Hematopoietic multipotent progenitor cell treated with erythropoietin and hydrocortisone succinate and interleukin-3 and kit ligand, for 6 days (in vitro differentiated cells): ENCODE measurements around the gene P2RY6.
"Not testable (repeated sequence)": the region's sequence is repeated elsewhere in the genome, so short reads cannot be mapped to it uniquely, and the experiment has no call there.

Experiments
- DNase-seq: peaks from one replicate; pipeline ENCODE4 v3.0.0-alpha.2; 2015

Gene P2RY6, protein sequence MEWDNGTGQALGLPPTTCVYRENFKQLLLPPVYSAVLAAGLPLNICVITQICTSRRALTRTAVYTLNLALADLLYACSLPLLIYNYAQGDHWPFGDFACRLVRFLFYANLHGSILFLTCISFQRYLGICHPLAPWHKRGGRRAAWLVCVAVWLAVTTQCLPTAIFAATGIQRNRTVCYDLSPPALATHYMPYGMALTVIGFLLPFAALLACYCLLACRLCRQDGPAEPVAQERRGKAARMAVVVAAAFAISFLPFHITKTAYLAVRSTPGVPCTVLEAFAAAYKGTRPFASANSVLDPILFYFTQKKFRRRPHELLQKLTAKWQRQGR

DNA sequence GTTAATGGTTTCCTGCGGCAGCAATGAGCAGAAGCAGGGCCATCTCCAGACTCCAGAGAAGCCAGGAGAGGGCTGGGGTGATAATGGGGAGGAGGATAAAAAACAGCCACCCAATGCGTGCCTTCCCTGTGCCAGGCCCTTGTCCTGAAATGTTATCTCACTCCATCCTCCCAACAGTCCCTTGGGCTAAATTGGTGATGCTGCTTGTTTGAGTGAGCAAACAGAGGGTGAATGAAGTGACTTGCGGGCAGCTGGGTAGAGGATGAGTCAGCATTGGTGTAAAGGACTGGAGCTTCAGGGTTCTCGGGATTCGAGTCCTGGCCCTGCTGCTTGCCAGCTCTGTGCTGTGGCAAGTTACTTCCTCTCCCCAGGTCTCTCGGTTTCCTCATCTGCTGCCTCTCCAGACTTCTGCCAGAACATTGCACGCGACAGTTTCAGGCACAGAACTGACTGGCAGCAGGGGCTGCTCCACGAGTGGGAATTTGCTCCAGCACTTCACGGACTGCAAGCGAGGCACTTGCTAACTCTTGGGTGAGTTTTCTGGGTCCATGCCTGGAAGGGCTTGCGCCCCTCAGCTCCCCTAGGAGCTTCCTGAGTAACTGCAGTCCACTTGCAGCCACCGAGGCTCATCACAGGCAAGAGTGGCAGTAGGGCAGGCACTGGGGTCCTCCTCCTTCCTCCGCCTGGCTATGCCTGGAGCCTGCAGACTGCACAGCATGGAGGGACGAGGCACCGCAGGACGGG is at the start of gene P2RY6:
Gene P2RY6, plus strand, starts transcription at position 403 of the 744 bp plus-strand sequence. CDS start 24,181 bp downstream, outside the sequence.
- DNase-seq, result peak; percentile 47

DNA sequence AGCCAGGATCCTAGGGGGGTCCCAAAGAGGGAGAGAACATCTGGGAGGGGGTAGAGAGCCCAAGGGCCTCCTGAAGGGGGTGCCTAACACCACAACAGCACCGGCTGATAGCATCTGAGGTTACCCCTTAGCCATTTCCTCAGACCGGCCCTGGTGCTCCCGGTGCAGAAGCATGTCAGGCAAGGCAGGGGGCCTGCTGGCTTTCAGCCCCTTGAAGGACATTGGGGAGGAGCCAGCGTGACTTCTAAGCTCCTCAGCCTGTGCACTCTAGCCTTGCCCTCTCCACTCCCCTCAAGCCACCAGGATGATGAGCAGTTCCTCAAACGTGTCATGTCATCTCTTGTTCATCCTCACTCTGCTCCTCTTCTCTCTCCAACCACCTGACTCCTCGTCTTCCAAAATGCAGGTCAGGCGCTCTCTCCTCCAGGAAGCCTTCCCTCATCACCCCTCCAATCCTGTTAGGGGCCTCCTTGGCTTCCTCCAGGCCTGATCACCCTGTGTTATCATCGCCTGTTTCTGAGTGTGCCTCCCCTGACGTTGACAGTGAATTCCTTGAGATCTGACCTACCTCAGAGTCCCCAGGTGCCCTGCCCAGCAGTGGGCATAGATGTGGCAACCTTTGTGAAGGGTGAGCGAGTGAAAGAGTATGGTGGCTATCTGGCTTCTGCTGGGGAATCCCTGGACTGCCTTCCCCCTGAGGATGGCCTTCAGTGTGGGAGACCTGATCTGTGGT is 48.0 kb upstream of the P2RY6 start:
- peak; percentile 41 for DNase-seq

DNA sequence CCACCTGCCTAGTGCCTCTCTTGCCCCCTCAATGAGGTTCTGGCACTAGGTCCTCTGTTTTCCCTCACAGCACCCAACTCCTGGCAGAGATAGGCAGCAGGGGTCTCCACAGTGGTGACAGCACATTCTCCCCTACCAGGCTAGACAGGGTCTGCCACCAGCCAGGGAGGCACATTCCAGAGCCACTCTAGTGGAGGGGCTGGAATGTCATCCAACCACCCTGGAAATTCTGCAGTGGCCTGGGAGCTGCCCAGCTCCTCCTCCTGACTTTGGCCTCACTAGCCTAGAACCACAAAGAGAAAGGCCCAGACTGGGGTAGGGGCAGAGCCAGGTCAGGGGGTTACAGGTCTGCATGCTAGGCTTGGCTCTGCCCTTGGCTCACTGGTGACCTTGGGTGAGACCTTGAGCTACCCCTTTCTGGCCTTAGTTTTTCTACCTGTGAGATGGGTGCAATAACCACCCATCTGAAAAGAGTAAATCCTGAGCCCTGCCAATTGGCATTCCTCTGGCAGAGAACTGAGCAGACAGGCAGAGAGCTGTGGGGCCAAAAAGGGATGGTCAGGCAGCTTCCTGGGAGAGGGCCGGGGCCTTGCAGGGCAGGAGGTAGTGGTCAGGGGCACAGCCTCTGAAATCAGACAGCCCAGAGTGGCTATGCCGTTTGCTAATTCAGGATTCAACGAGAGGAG is 47.0 kb upstream of the P2RY6 start:
- no peak for DNase-seq

DNA sequence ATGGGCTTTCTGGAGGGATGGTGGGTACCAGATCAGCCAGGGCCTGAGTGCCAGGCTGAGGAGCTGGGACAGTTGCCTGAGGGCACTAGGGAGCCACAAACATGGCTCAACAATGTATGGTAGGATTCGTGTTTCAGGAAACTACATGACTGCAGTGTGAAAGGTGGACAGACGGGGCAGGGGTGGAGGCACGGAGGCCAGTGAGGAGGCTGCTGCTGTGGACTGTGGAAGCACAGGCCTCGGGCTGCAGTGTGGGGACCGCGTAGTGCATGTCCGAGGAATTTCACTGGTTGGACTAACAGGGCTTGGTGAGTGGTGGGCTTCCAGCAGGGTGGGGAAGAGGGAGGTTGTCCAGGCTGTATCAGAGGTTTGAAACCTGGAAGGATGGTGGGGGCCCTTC is 46.3 kb upstream of the P2RY6 start:
- no peak for DNase-seq

DNA sequence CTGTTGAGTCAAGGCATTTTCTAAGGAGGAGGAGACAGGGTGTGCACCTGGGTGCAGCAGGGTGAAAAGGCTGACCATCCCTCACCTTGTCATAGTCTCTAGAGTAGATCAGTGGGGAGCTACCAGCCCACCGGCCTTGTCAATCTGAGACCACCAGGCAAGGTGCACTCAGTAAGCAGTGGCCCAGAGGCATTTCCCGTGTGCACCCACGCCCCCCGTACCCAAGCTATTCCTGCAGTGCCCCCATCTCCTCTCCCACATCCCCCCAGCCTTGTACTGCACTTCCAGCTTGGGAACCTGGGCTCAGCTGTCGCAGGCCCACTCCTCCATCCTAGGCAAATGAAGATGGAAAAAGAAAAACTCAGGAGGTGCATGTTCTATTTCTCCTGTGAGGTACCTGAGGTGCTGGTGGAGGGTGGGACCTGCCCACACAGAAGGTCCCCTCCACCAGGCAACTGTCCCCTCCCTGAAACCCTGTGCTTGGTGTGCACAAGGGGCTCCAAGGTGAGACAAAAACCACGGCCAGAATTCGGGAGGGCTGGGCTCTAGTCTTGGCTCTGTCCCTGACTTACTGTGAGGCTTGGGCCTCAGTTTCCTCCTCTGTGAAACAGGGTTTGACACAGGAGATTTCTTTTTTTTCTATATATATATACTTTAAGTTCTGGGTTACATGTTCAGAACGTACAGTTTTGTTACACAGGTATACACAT is 45.7 kb upstream of the P2RY6 start:
- DNase-seq, result no peak

DNA sequence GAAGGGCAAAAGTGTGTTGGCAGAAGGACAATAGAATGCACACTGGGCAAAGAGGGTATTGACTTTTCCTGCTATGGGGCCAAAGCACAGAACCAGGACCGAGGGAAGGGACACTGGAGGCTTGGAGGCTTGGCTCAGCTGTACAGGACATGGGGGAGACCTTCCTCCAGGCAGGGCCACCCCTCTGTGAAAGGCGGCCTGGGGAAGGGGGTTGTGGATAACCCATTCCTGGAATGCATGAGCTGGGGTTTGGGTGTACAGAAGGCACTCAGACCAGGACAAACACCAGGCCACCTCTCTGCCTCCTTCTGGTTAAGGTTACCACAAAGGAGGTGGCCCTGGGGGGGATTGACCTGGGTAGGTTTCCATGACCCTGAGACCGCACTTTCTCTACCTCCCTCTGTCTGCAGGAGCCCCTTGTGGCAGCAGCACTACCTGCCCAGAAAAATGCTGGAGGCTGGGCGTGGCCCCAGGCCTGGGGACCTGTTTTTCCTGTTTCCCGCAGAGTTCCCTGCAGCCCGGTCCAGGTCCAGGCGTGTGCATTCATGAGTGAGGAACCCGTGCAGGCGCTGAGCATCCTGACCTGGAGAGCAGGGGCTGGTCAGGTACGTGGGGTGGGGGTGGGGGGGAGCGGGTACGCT is 44.4 kb upstream of the P2RY6 start:
- DNase-seq, result no peak

DNA sequence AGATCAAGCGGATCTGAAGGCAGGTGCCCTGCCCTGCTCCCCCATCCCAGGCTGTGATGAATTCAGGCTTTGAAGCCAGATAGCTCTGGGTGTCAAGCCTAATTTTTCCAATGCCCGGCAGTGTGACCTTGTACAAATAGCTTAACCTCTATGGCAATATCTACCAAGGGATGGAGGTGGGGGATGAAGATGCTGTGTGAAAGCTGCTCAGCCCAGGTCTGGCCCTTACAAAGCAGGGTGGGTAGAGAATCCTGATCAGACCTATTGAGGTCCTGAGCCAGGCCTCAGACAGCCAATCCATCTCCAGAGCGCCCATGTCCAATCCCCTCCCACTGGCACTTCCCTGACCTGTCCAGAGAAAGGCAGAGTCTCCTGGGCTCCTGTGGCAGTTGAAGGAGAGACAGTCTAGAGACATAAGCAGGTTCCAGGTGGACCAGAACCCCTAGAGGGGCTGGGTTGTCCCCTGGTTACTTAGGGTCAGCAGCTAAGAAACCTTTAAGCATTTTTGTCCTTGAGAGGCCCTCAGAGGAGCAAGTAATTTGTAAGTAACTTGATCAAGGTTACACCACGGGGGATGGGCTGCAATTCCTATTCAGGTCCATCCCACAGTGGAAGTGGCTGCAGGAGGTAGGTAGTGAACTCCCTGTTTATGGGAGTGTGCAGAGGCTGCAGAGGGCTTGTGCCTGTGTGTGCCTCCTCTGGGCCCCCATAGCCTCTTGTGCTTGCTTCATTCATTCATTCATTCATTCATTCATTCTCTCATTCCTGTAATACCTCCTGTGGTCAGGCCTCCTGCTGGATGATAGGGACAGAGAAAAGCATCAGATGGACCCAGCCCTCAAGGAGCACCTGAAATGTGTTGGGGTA is 43.6 kb upstream of the P2RY6 start:
- no peak for DNase-seq

DNA sequence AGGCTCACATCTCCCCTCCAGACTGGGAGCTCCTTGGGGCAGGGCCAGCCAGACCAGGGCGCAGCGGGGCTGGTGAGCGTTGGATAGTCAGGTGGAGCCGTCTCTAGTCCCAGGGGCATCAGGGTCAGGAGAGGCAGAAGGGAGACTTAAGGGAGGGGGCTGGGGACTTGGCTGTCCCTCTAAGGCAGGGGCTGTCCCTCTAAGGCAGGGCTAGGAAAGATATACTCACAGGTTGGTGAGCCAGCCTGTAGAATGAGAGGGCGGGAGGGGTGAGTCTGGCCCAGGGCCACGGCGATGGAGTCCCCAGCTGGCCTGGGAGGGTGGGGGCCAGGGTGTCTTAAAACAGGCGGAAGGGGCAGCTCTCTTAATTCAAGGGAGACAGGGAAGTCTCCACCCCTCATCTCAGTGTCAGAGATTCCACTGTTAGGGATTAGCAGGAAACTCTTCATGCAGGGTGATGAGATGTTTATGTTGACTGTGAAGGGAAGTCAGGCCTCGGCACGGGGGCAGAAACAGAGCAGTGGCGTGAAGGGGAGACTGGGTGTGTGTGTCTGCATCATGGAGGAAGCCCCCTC is 42.7 kb upstream of the P2RY6 start:
- DNase-seq, result no peak

DNA sequence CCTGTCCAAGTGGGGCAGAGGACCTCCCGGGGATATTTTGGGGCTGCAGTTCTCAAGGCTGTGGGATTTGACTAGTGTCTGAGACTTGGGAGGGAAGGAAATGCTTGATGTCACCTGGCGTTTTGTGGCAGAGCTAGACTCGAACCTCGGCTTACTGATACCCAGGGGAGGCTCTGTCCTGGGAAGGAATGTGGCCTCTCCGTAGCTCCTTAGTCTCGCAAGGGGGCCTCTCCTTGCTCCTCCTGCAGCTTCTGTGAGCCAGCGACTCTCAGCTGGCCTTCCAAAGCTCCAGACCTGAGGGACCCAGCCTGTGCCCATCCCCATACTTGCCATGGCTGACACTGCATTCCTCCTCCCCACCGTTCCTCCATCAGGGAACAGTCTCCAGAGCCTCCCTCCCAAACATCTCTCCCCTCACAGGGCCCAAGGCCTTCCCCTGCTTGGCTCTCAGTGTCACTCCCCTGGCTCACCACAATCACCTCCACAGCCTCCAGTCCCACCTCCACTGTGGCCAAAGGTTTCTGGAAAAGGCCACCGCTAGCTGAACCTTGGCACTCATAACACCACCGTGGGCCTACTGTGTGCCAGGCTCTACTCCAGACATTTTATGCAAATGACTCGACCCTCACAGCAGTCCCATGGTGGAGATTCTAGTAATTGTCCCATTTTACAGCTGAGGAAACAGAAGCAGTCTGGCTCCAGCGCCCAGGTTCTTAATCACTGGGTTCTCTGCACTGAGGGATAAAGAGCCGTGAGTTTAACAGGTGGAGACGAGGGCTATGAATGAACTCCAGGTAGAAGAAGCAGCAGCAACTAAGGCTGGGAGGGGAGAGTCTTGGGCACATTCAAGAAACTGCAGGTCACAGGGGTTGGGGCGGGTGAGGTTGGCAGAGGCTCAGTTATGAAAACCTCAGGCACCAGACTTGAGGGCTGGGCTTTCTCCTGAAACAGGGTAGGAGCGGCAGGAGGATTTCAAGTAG is 42.0 kb upstream of the P2RY6 start:
- no peak for DNase-seq

DNA sequence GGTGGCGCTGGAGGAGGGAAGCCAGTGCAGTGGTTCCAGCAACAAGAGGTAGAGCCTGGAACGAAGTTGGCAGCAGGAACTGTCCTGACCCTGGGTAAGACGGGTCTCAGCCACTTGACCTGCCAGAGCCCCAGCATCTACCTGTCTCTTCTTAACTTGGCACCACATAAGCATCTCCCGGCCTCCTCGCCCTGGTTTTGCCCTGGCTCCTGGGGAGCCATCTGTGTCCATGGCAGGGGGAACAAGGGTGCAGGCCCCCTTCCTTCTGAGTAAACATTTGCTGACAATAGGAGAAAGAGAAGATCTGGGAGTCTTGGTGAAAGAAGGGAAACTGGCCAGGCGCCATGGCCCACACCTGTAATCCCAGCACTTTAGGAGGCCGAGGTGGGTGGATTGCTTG is 41.2 kb upstream of the P2RY6 start:
- no peak for DNase-seq

DNA sequence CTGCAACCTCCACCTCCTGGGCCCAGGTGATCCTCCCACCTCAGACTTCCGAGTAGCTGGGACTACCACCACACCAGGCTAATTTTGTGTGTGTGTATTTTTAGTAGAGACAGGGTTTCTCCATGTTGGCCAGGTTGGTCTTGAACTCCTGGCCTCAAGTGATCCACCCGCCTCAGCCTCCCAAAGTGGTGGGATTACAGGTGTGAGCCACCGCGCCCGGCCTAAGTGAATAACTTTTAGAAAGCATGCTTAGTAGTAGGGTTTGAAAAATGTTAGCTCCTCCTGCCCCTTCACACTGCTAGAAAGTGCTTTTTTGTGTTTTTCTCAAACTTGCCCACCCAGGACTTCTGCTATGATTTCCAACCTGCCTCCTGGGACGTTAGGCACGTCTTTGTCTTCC is 39.7 kb upstream of the P2RY6 start:
- DNase-seq, result not testable (repeated sequence)

DNA sequence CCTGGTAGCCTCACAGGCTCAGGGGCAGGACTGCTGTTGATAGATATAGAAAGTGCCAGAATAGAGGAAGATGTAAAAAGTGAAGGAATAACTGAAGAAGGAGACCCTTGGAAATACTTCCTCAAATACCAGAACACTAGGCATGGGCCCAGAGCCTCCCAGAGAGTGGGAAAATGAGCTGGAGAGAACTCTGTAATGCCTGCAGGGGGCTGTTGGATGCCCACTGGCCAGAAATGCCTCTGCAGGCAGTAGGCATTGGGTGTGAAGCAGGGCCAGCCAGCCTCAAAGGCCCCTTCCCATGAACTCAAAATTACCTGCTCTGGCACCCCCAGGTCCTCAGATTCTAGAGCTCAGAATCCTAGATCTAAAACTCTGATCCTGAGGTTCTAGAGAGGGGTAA is 38.9 kb upstream of the P2RY6 start:
- DNase-seq, result no peak

DNA sequence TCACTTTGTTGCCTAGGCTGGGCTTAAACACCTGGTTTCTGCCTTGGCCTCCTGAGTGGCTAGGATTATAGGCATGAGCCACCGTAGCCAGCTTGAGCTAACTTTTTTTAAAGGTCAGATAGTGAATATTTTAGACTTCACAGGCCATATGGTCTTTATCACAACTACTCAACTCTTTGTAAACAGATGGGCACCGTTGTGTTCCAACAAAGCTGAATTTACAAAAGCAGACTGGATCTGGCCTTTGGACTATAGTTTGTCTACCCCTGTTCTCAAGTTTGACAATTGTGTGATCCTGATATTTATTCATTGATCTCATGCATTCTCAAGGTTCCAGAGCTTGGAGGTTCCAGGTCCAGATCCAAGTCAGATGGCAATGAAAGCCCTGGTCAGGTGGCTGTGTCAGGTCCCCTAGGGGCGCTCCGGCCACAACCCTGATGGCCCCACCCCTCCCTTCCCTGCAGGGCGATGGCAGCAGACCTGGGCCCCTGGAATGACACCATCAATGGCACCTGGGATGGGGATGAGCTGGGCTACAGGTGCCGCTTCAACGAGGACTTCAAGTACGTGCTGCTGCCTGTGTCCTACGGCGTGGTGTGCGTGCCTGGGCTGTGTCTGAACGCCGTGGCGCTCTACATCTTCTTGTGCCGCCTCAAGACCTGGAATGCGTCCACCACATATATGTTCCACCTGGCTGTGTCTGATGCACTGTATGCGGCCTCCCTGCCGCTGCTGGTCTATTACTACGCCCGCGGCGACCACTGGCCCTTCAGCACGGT is 38.3 kb upstream of the P2RY6 start:
- no peak for DNase-seq

DNA sequence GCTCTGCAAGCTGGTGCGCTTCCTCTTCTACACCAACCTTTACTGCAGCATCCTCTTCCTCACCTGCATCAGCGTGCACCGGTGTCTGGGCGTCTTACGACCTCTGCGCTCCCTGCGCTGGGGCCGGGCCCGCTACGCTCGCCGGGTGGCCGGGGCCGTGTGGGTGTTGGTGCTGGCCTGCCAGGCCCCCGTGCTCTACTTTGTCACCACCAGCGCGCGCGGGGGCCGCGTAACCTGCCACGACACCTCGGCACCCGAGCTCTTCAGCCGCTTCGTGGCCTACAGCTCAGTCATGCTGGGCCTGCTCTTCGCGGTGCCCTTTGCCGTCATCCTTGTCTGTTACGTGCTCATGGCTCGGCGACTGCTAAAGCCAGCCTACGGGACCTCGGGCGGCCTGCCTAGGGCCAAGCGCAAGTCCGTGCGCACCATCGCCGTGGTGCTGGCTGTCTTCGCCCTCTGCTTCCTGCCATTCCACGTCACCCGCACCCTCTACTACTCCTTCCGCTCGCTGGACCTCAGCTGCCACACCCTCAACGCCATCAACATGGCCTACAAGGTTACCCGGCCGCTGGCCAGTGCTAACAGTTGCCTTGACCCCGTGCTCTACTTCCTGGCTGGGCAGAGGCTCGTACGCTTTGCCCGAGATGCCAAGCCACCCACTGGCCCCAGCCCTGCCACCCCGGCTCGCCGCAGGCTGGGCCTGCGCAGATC is 37.5 kb upstream of the P2RY6 start:
- no peak for DNase-seq

DNA sequence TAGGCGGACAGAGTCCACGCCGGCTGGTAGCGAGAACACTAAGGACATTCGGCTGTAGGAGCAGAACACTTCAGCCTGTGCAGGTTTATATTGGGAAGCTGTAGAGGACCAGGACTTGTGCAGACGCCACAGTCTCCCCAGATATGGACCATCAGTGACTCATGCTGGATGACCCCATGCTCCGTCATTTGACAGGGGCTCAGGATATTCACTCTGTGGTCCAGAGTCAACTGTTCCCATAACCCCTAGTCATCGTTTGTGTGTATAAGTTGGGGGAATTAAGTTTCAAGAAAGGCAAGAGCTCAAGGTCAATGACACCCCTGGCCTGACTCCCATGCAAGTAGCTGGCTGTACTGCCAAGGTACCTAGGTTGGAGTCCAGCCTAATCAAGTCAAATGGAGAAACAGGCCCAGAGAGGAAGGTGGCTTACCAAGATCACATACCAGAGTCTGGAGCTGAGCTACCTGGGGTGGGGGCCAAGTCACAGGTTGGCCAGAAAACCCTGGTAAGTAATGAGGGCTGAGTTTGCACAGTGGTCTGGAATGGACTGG is 36.8 kb upstream of the P2RY6 start:
- no peak for DNase-seq

DNA sequence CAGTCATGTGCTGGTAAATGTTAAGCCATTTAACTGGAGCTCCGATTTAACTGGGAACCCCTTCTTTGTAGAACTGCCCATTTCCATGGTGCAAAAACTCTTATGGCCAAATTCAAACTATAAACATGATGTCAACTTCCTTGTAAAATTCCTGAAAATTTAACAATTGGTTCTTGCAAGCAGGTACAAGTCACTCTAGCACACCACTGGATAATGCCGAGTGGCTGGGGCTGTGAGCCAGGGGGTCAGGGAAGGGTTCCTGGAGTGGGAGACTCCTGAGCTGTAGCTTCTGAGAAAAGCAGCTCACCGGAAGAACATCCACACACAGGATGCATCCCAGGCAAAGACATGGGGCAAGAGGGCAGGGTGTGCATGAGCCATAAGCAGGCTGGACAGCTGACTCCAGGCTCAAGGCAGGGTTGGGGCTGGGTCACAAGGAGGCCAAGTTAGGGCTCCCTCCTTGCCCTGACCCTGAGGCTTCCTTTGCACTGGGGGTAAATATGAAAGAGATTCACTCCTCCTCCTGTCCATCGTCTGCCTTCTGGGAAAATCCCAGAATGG is 35.9 kb upstream of the P2RY6 start:
- no peak for DNase-seq

DNA sequence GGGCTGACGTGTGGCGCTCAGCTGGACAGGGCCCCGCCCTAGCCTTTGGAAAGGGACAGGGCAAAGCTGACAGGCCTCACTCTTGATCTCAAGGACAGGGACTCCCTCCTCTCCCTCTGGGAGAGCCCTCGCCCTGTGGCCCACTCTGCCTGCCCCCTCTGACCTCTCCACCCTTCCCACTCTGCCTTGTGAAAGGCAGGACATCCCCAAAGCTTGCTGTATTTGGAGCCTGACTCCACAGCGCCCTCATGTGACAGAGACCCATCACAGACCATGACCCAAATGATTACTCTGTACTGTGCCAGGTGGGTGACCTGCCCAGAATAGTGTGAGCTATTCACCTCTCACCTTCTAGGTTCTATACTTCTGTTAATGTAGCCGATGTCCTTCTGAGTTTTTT is 35.3 kb upstream of the P2RY6 start:
- DNase-seq, result peak; percentile 80
